ENCODE measurements around the gene UBE4B.

- TF ChIP-seq EZH2phosphoT487 (IDR thresholded peaks at IDR 0.05; ENCODE audit: insufficient read depth, low read depth), result no peak
- no peak for TF ChIP-seq EZH2 (IDR thresholded peaks at IDR 0.05; ENCODE audit: insufficient read depth, poor library complexity, severe bottlenecking)
Observed at GRCh38 chr1:10065760-10066159, 33.0 kb downstream of the UBE4B start.

All from GM23248 (cell line).